GM12892 (cell line): Measurements from ENCODE around the gene VWA7.

ENCODE experiments used
- DNase-seq: peaks from one replicate; pipeline ENCODE4 v3.0.0; 2011; ENCODE audit not compliant: insufficient read length
- FAIRE-seq: peaks from 2 replicates; lab custom pipeline; 2011; peaks lifted over from hg19 to GRCh38; lab: Jason Lieb, UNC
- POLR2A ChIP-seq: IDR thresholded peaks from 2 replicates; pipeline ENCODE4 v1.6.1; 2011; ENCODE audit warnings: low read depth, low read length, control low read depth
- POLR2AphosphoS5 ChIP-seq: IDR thresholded peaks from 2 replicates; pipeline ENCODE4 v1.6.1; 2011; ENCODE audit warnings: low read depth, low read length, control low read depth
- TAF1 ChIP-seq: IDR thresholded peaks from 2 replicates; pipeline ENCODE4 v1.6.1; 2011; ENCODE audit warnings: low read depth, mild to moderate bottlenecking, control low read depth, low read length, borderline replicate concordance

The VWA7 gene

DNA sequence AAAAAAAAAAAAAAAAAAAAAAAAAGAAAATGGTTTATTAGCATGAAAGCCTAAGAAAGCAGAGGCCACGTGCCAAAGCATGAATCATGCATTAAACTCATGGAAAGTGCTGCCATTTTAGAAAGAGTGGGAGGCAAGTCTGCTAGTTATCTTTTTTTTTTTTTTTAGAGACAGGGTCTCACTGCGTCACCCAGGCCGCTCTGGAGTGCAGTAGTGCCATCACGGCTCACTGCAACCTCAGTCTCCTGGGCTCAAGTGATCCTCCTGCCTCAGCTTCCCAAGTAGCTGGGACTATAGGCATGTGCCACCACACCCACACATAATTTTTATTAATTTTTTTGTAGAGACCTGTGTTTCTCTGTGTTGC is 5.2 kb downstream of the VWA7 start:
- TF ChIP-seq TAF1, result no peak
- TF ChIP-seq POLR2A, result no peak
- no peak for TF ChIP-seq POLR2AphosphoS5
- DNase-seq, result no peak
- FAIRE-seq, result no peak

DNA sequence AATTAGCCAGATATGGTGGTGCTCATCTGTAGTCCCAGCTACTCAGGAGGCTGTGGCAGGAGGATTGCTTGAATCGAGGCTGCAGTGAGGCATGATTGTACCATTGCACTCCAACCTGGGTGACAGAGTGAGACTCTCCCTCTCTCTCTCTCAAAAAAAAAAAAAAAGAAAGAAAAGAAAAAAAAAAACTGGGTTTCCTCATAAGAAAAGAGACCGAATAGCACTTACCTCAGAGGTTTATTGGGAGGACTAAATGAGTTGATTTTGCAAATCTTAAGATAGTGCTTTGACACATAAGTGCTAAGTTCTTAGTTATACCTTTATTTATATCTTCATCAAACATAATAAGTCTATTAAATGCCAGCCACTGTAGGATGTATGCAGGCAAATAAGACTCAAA is 6.3 kb downstream of the VWA7 start:
- FAIRE-seq (no peak), DNase-seq (no peak)
- no peak for TF ChIP-seq TAF1
- no peak for TF ChIP-seq POLR2AphosphoS5
- TF ChIP-seq POLR2A, result no peak

DNA sequence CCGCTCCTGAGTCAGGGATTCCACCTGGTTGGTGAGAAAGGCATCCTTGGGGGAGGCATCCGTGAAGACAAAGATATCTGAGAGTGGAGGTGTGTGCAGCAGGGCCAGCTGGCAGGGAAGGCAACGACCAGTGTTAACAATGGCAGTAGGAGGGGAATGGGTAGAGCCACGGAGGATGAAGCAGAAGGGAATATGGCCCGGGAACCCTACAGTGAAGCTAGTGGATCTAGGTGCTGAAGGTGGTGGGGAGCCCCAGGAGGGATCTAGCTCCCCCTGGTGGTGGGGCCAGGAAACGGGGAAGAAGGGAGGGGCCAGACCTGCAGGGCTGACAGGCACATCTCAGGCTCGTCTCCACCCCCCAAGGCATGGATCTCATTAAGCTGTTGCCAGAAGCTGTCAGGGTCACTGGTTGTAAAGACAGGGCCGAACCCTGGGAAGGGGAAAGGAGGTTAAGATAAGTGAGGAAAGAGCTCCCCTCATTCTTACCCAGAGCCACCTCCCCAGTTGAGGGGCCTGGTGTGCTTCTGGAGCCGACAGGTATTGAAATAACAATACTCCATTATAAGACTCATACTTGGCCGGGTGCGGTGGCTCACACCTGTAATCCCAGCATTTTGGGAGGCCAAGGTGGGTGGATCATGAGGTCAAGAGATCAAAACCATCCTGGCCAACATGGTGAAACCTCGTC is 7.3 kb downstream of the VWA7 start:
- DNase-seq (peak; percentile 95), FAIRE-seq (no peak)
- no peak for TF ChIP-seq POLR2A
- no peak for TF ChIP-seq POLR2AphosphoS5
- TF ChIP-seq TAF1, result no peak

DNA sequence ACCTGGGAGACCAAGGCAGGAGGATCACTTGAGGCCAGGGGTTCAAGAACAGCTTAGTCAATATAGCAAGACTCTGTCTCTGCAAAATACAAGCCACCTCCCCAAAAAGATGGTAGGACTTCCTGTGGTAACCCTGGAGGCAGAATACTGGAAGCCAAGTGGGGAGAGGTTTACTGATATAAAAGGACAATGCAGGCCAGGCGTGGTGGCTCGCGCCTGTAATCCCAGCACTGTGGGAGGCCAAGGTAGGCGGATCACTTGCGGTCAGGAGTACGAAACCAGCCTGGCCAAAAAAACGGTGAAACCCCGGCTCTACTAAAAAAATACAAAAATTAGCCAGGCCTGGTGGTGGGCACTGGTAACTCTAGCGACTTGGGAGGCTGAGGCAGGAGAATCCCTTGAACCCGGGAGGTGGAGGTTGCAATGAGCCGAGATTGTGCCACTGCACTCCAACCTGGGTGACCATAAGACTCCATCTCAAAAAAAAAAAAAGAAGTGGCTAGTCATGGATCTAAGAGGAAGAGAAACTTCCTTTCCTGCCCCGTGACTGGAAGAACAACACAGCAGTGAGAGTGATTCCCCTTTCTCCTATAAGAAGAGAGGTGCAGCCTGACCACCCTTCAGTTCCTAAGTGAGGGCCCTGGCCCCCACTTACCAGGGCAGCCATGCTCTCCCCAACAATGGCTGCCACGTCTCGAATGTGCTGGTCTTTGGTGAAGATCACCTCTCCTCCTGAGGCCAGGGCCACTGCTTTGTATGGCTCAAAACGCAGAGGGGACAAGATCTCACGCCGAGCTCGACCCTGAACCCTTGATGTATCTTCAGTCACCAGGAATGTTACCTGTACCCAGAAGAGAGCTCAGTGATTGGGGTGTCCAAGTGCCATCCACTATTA is 8.5 kb downstream of the VWA7 start:
- no peak for TF ChIP-seq TAF1
- no peak for TF ChIP-seq POLR2A
- no peak for TF ChIP-seq POLR2AphosphoS5
- DNase-seq, result no peak
- no peak for FAIRE-seq

DNA sequence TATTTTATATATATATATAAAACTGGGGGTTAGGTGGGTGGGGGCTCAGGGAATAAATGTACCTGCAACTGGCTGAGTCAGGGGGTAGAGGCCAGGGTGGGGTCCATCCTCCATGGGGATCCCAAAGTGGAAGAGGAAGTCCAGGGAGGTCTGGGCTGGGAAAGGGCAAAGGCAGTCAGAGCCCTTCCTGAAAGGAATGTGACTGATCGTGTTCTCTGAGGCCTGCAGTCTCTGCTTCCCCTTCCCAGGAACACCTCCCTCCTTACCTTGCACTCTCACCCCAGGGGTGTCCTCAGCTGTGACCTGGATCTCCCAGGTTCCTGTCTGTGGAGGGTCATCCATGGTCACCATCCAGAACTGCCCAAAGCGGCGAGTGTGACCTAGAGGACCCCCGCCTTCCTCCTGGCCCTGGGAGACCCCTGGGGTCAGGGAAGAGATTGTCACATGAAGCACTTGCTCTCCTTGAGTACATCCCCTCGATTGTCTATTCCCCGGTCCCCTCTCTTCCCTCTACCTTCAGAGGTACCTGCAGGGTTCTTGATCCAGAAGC is 10.0 kb downstream of the VWA7 start:
- TF ChIP-seq POLR2A (no peak), TAF1 (no peak), POLR2AphosphoS5 (no peak)
- no peak for FAIRE-seq
- no peak for DNase-seq

DNA sequence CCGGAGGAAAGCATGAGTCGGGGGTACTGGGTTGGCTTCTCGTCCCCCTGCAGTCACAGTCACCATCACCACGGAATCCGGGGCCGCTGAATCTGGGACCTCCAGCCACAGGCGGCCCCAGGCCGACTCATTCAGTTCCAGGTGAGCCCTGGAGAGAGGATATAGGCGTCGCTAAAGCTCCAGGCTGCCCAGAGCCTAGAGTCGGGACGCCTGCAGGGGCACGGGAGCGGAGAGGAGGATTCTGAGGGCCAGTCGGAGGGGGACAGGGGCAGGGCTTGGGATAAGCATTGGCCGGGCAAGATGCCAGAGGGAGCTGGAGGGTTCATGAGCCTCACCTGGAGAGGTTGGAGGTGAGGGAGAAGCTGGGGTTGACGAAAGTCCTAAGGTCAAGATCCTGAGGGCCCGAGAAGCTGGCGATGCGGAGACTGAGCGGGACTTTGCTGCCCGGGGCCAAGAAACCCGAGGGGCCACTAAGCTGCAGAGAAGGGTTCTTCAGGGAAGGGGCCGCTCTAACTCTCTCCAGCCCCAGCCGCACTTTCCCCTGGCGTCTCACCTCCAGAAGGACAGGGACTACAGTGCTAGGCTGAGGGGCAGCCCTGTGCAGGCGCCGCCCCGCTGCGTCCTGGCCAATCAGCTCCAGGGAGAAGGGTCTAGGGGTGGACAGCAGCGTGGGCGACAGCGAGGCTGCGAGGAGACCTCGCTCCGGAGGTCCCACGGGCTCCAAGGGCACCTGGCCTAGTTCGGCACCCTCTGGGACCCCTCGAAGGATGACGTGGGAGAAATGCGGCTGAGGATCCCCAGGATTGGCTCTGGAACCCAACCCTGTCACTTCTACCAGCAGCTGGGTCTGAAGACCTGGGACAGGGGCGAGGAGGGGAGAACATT is 11.0 kb downstream of the VWA7 start:
- no peak for TF ChIP-seq TAF1
- TF ChIP-seq POLR2A, result no peak
- TF ChIP-seq POLR2AphosphoS5, result no peak
- no peak for DNase-seq
- no peak for FAIRE-seq

DNA sequence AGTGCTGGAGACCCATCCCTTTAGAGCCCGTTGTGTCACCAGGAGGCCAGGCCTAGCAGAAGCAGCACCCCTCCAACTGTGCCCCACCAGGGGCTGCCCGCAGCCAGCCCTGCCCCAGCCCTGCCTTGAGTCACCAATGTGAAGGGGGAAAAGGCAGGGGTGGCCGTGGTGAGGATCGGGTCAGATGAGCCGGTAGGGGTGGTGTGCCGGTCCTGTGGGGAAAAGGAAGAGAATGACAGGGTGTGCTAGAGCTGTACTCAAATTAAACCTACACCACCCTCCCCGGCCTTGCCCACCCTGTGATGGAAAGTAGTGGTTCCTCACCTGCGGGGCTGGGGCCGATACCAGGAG is 11.6 kb downstream of the VWA7 start:
- DNase-seq, result no peak
- no peak for FAIRE-seq
- TF ChIP-seq POLR2AphosphoS5, result no peak
- no peak for TF ChIP-seq POLR2A
- TF ChIP-seq TAF1, result no peak

DNA sequence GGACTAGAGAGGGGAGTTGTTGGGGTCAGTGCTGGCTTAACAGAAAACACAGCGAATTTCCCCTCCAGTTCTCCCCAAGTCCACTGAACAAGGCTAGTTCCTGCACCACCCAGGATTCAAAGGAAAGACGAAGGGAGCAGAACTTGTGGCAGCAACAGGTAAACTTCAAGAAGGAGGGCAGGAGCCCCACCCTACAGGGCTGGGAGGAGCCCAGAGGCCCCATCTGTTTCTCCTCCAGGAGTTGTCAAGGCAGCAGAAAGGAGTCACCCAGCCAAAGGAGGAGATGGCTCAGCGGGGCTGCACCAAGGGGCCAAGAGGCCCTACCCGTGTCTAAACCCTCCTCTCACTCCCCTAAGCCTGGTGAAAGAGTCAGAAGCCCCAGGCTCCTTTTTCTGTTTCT is 12.9 kb downstream of the VWA7 start:
- TF ChIP-seq POLR2AphosphoS5, result no peak
- TF ChIP-seq TAF1, result no peak
- no peak for TF ChIP-seq POLR2A
- no peak for DNase-seq
- no peak for FAIRE-seq

DNA sequence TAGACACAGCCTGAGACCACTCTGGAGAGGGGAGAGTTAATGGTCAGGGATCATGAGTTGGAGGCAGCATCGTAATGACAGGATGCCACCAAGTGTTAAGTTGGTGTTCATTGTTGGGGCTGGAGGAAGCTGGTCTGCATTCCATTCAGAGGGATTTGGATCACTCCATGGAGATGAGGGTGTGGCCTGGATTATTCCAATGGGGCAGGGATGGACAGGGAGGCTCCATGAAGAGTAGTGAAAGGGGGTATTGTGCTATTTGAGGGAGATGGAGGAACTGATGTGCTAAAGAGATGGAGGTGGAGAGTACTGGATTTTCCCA is 13.5 kb downstream of the VWA7 start:
- no peak for DNase-seq
- no peak for FAIRE-seq
- no peak for TF ChIP-seq TAF1
- no peak for TF ChIP-seq POLR2AphosphoS5
- no peak for TF ChIP-seq POLR2A

DNA sequence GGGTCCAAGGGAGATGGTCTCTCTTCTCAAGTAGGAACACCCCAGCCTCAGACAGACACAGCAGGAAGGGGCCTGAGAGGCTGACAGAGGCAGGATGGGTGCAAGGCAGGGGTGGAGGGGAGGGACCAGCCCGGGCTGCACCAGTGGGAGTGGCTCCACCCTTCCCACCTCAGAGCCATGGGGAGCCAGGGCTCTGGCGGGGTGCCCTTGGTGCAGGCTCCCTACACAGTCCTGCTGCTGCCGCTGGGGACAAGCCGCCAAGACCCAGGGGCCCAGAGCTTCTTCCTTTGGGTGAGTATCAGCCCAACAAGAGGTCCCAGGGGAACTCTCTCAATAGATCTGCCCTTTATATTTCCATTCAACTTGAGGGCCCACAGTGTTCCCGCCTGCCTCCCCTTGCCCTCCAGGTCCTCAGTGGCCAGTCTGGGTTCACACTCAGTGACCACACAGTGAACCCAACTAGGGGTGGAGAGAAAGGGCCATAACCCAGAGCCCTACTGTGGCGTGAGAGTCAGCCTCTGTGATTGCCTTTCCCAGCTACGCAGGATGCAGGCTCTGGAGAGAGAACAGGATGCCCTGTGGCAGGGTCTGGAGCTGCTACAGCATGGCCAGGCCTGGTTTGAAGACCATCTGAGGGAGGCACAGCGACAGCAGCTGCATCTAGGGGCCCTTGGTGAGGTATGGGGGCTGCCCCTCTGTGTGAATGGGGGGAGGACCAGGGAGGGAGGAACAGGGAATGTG is 14.1 kb downstream of the VWA7 start:
- no peak for TF ChIP-seq POLR2AphosphoS5
- TF ChIP-seq TAF1, result no peak
- TF ChIP-seq POLR2A, result no peak
- DNase-seq, result no peak
- FAIRE-seq, result no peak
